Skeletal muscle satellite cell (primary cell): ENCODE data around the gene RBFOX2.
A peak's percentile ranks its signal among the peaks of the same experiment; 100 is the strongest.
"Not testable (repeated sequence)": the region's sequence is repeated elsewhere in the genome, so short reads cannot be mapped to it uniquely, and the experiment has no call there.

Experiments
- H3K27me3 ChIP-seq: 2 replicates; pipeline ENCODE4 v1.7.0; 2013; ENCODE audit warnings: low read length; ENCODE audit not compliant: control insufficient read depth, insufficient read depth
- H3K36me3 ChIP-seq: 2 replicates; pipeline ENCODE4 v1.7.0; 2013; ENCODE audit warnings: mild to moderate bottlenecking, control low read depth, low read length; ENCODE audit not compliant: insufficient read depth
- H3K4me1 ChIP-seq: 2 replicates; pipeline ENCODE4 v1.7.0; 2013; ENCODE audit warnings: low read length; ENCODE audit not compliant: control insufficient read depth, insufficient read depth
- H3K4me2 ChIP-seq: 2 replicates; pipeline ENCODE4 v1.7.0; 2013; ENCODE audit warnings: mild to moderate bottlenecking, low read length
- H3K4me3 ChIP-seq: 2 replicates; pipeline ENCODE4 v1.7.0; 2013; ENCODE audit warnings: low read length
- H3K9ac ChIP-seq: 2 replicates; pipeline ENCODE4 v1.7.0; 2013; ENCODE audit warnings: mild to moderate bottlenecking, low read depth, low read length, moderate library complexity
- H3K9me3 ChIP-seq: replicated peaks from 2 replicates; pipeline ENCODE4 v1.7.0; 2013; ENCODE audit warnings: mild to moderate bottlenecking, control low read depth, low read length

The RBFOX2 gene

GRCh38 chr22:35746946-35747703 lies 281.5 kb downstream of the RBFOX2 start:
- peaks cover 31% of the 10 kb centered on the region for H3K4me1 ChIP-seq
- no peaks in the 10 kb centered on the region for H3K27me3 ChIP-seq
- no peak overlapping the region for H3K9ac ChIP-seq
- H3K4me2 ChIP-seq = no peak overlapping the region
- H3K4me3 ChIP-seq = no peak overlapping the region
- no peaks in the 10 kb centered on the region for H3K9me3 ChIP-seq
- H3K36me3 ChIP-seq = peaks cover 40% of the 10 kb centered on the region

DNA sequence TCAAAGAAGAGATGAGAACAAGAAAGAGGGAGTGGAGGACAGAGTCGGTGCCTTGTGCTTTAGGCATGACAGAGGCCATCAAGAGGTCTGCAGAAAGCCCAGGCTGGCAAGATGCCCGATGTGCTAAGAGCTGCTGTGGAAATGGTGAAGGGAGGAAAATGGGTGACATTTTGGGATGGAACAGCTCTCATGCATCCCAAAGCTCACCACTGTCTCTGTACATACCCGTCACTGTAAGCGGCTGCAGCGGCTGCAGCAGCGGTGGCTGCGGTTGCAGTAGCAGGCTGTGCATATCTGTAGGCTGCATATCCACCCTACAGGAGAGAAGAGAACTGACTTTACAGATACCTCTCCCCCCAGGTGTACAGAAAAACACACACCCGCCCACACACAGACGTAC lies 282.4 kb downstream of the RBFOX2 start:
- H3K4me2 ChIP-seq = no peak overlapping the region
- H3K9ac ChIP-seq = no peak overlapping the region
- H3K36me3 ChIP-seq = peaks cover 40% of the 10 kb centered on the region
- no peaks in the 10 kb centered on the region for H3K9me3 ChIP-seq
- peaks cover 40% of the 10 kb centered on the region for H3K4me1 ChIP-seq
- H3K4me3 ChIP-seq = no peak overlapping the region
- H3K27me3 ChIP-seq = no peaks in the 10 kb centered on the region

DNA sequence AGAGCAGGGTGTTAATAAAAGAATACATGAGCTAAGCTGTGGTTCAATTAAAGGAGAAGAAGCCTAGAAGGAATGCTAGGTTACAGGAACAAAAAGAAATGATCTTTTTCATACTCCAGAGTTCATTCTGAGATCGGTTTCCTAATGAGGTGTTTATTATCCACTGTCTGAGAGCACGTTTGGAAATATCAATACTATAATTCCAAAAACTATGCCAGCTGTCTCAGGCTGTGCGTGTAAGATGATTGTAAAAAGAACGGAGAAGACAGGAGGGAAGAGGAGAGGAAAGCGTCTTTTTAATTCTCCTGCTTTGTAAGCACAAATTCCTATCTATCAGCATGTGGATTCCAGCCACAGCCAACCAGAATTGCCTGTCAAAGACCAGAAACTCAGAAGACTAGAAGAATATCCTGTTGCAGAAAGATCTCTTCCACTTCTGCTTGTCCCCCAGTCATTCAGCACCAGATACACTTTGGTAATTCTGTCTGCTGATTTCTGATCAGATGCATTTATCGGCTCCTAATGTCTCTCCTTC lies 285.2 kb downstream of the RBFOX2 start:
- peaks cover 52% of the 10 kb centered on the region for H3K36me3 ChIP-seq
- no peaks in the 10 kb centered on the region for H3K27me3 ChIP-seq
- peak overlapping the region; percentile 59 for H3K4me2 ChIP-seq
- H3K4me3 ChIP-seq = no peak overlapping the region
- H3K9ac ChIP-seq = peak overlapping the region; percentile 67
- no peaks in the 10 kb centered on the region for H3K9me3 ChIP-seq
- H3K4me1 ChIP-seq = peaks cover 43% of the 10 kb centered on the region

DNA sequence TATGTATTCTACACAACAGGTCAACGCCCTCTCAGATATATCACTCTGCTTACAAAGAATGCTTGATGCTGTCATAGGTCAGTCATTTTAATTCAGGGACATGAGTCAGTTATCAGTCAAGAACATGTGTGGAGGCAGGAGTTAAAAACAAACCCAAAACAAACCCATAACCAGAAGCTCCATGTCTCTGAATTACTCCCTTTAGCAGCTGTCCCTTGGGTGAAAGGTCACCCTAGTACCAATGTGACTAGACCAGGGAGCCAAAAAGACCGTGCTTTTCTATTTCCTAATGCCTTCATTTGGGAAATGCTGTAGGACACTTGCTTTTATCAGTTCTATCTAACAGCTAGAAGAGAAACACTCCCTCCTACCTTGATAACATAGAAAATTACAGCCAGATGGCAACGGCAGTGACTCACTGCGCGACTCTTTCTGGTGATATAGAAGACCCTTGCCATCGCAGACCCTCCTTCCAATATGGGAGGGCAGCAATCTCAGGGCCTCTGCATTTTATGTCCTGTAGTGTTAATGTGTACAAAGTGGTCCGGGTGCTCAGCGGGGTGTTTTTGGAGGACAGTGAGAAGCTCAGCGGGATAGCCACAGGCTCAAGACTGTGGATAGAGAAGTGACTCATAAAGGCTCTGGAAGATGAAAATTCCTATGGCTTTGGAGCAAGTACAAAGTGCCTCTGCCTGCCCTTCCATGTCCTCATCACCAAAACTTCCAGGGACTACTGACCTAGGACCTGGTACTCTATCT lies 286.1 kb downstream of the RBFOX2 start:
- peaks cover 38% of the 10 kb centered on the region for H3K4me1 ChIP-seq
- H3K4me3 ChIP-seq = peak overlapping the region; percentile 47
- no peaks in the 10 kb centered on the region for H3K9me3 ChIP-seq
- no peaks in the 10 kb centered on the region for H3K27me3 ChIP-seq
- peak overlapping the region; percentile 59 for H3K4me2 ChIP-seq
- H3K36me3 ChIP-seq = peaks cover 57% of the 10 kb centered on the region
- peak overlapping the region; percentile 67 for H3K9ac ChIP-seq

GRCh38 chr22:35740616-35741015 lies 288.0 kb downstream of the RBFOX2 start:
- H3K9me3 ChIP-seq = no peaks in the 10 kb centered on the region
- H3K36me3 ChIP-seq = peaks cover 57% of the 10 kb centered on the region
- H3K4me1 ChIP-seq = peaks cover 30% of the 10 kb centered on the region
- no peaks in the 10 kb centered on the region for H3K27me3 ChIP-seq
- H3K9ac ChIP-seq = no peak overlapping the region
- H3K4me2 ChIP-seq = no peak overlapping the region
- H3K4me3 ChIP-seq = no peak overlapping the region

- Histone ChIP-seq H3K27me3 (no peaks in the 10 kb centered on the region), H3K4me1 (peaks cover 30% of the 10 kb centered on the region), H3K4me2 (no peak overlapping the region), H3K9ac (no peak overlapping the region), H3K4me3 (no peak overlapping the region), H3K9me3 (no peaks in the 10 kb centered on the region), H3K36me3 (peaks cover 55% of the 10 kb centered on the region)
These were observed 288.7 kb downstream of the RBFOX2 start for GRCh38 chr22:35739931-35740380.

DNA sequence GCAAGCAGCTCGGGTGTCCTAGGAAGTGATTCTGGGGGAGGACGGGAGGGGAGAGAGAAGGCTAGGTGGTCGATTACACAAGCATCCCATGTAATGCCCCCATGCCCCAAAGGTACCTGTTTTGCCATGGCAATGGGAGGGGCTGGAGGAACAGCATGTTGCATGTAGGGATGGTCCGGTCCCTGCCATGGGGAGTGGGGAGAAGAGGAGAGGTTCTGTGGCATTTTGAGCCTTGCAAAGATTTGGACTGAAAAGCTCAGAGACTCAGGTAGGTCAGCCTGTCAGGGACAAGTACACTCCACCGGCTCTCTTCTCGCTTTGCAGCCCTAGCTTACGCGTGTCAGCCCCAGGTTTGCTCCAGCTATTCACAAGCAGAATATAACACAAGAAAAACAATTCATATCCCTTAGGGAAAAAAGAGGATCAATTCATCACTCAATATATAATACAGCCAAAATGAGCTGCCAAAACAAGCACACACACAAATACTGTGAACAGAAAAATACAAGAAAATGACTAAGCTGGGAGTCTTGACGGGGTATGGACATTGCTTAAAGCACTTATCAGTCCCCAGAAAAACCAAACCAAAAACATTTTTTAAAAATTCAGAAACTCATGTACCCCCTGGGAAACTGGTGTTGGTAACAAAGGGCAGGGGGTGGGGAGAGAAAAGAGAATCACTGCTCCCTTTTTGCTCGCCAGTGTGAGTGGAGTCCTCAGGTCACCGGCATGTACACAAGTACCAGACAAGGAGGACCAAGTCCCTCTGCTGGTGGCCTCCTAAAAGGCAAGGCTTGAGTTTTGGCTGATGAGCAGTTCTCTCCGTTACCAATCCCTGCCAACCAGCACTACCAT lies 289.3 kb downstream of the RBFOX2 start:
- Histone ChIP-seq H3K36me3 (peaks cover 49% of the 10 kb centered on the region), H3K9ac (no peak overlapping the region), H3K4me2 (no peak overlapping the region), H3K4me1 (peaks cover 30% of the 10 kb centered on the region), H3K27me3 (no peaks in the 10 kb centered on the region), H3K4me3 (no peak overlapping the region), H3K9me3 (no peaks in the 10 kb centered on the region)

DNA sequence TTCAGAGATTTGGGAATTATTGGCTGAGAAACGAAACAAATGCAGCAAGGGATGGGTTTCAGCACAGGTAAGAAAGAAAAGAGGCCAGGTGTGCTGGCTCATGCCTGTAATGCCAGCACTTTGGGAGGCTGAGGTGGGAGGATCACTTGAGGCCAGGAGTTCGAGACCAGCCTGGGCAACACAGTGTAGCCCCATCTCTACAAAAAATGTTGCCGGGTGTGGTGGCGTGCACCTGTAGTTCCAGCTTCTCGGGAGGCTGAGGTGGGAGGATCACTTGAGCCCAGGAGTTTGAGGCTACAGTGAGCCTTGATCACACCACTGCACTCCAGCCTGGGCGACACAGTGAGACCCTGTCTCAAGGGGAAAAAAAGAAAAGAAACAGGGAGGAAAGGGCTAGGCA lies 290.7 kb downstream of the RBFOX2 start:
- H3K9ac ChIP-seq, H3K4me2 ChIP-seq, H3K4me3 ChIP-seq, H3K27me3 ChIP-seq, H3K9me3 ChIP-seq: not testable (repeated sequence)
- Histone ChIP-seq H3K36me3 (peaks cover 38% of the 10 kb centered on the region), H3K4me1 (peaks cover 19% of the 10 kb centered on the region)

GRCh38 chr22:35736701-35737100 lies 291.9 kb downstream of the RBFOX2 start:
- Histone ChIP-seq H3K4me1 (peaks cover 7% of the 10 kb centered on the region), H3K4me2 (no peak overlapping the region), H3K4me3 (no peak overlapping the region), H3K36me3 (peaks cover 38% of the 10 kb centered on the region), H3K9ac (no peak overlapping the region), H3K27me3 (no peaks in the 10 kb centered on the region), H3K9me3 (no peaks in the 10 kb centered on the region)

- H3K4me2 ChIP-seq = no peak overlapping the region
- peaks cover 32% of the 10 kb centered on the region for H3K36me3 ChIP-seq
- no peaks in the 10 kb centered on the region for H3K9me3 ChIP-seq
- peaks cover 2% of the 10 kb centered on the region for H3K4me1 ChIP-seq
- H3K9ac ChIP-seq = no peak overlapping the region
- H3K4me3 ChIP-seq = no peak overlapping the region
- H3K27me3 ChIP-seq = no peaks in the 10 kb centered on the region
These were observed 292.5 kb downstream of the RBFOX2 start for GRCh38 chr22:35736166-35736565.

DNA sequence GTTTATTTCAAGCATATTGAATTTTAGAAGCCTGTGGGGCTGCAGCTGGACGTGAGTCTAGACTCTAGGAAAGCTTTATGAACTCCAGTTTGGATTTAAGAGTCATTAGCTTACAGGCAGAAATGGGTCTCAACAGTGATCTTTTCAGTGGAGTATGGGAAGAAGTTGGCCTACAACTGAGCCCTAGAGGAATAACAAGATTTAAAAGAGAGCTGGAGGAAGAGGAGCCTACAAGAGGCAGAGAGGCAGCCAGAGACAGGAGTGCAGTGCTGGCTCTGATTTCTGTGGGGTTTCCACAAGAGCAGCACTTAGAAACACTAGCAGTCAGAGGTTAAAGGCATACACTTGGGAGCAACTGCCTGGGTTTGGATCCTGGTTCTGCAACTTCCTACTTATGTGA lies 293.1 kb downstream of the RBFOX2 start:
- no peak overlapping the region for H3K4me2 ChIP-seq
- peaks cover 29% of the 10 kb centered on the region for H3K36me3 ChIP-seq

More for the DNA sequence above, 293.1 kb downstream of the RBFOX2 start:
- Histone ChIP-seq H3K4me3 (no peak overlapping the region), H3K4me1 (no peaks in the 10 kb centered on the region), H3K9ac (no peak overlapping the region), H3K9me3 (no peaks in the 10 kb centered on the region), H3K27me3 (peaks cover 3% of the 10 kb centered on the region)
